ENCODE results near the gene TRIM31. TPM values are rescaled to one million over a fixed set of nuclear protein-coding genes. Genes with fewer than 3 reads are reported as not detected.

Gene TRIM31
- total RNA-seq, 4 donors from 2014 or later, result not detected

GRCh38 chr6:30061092-30061857, 51.6 kb downstream of the TRIM31 start, which contains the start of gene POLR1H:
Gene POLR1H (plus strand): TSS chr6:30061265. CDS start chr6:30061525, 260 bp downstream.
- intact Hi-C loops (cut with DNase I), result no loop called here
- Histone ChIP-seq H3K27me3 (no peaks in the 10 kb centered on the region), H3K9me3 (no peaks in the 10 kb centered on the region), H3K4me3 (replicated peaks in 1 of 3) (peak within 1 kb of the TSS; percentile 31 to 62 (median 50)), H3K36me3 (peaks cover 0 to 9% of the 10 kb centered on the region in 2 donors), H3K27ac (peak within 1 kb of the TSS; percentile 78 to 90 (median 83)), H3K4me1 (peaks cover 19 to 21% of the 10 kb centered on the region in 2 donors)
- TF ChIP-seq CTCF (IDR thresholded peaks at IDR 0.05) (peak in 1 of 6 experiments; percentile 32), POLR2A (IDR thresholded peaks at IDR 0.05) (peak in 1 of 2 donors; percentile 84)
- WGBS, 2 donors, result 1% methylated on average over 33 to 34 of the region's 48 CpGs
- peak; percentile 92 for DNase-seq

GRCh38 chr6:30060606-30061091, 52.2 kb downstream of the TRIM31 start:
- Histone ChIP-seq H3K4me1 (peaks cover 13 to 15% of the 10 kb centered on the region in 2 donors), H3K27me3 (no peaks in the 10 kb centered on the region), H3K36me3 (peaks cover 0 to 9% of the 10 kb centered on the region in 2 donors), H3K9me3 (no peaks in the 10 kb centered on the region), H3K4me3 (replicated peaks in 1 of 3) (peak overlapping the region; percentile 31 to 62 (median 50)), H3K27ac (peak overlapping the region; percentile 78 to 90 (median 83))
- 0% methylated on average over 24 of the region's 24 CpGs for WGBS, 2 donors
- intact Hi-C loops (cut with DNase I), result no loop called here
- DNase-seq, result peak; percentile 39 to 42
- TF ChIP-seq POLR2A (IDR thresholded peaks at IDR 0.05) (no peak), CTCF (IDR thresholded peaks at IDR 0.05) (no peak)

DNA sequence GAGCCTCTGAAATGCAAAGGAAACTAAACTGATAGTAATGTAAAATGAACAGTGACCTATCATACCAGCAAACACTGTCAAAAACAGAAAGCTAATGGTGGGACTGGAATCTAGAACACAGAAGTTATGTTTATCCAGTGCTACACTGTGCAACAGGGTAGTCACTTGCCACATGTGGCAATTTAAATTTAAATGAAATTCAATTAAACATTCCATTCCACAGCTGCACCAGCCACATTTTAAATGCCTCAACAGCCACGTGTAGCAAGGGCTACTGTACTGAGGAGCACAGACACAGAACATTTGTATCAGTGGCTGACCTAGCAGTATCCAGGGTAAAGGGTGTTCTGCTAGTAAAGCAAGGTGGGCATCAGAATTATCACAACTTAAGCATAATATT, 57.4 kb downstream of the TRIM31 start:
- Histone ChIP-seq H3K27ac (no peak overlapping the region), H3K9me3 (no peaks in the 10 kb centered on the region), H3K36me3 (peaks cover 0 to 12% of the 10 kb centered on the region in 2 donors), H3K4me1 (peaks cover 6 to 9% of the 10 kb centered on the region in 2 donors), H3K4me3 (replicated peaks in 1 of 3) (no peak overlapping the region), H3K27me3 (no peaks in the 10 kb centered on the region)
- TF ChIP-seq CTCF (IDR thresholded peaks at IDR 0.05), result no peak
- TF ChIP-seq POLR2A (IDR thresholded peaks at IDR 0.05), result no peak
- DNase-seq, result no peak
- intact Hi-C loops (cut with DNase I), result no loop called here
- 46 to 80% methylated on average over 1 of the region's 1 CpG for WGBS, 2 donors

GRCh38 chr6:30053682-30054081, 59.2 kb downstream of the TRIM31 start:
- TF ChIP-seq POLR2A (IDR thresholded peaks at IDR 0.05) (no peak), CTCF (IDR thresholded peaks at IDR 0.05) (no peak)
- no peak overlapping the region for H3K4me3 ChIP-seq (replicated peaks in 1 of 3)
- no peaks in the 10 kb centered on the region for H3K4me1 ChIP-seq
- no peak overlapping the region for H3K27ac ChIP-seq
- peaks cover 0 to 12% of the 10 kb centered on the region in 2 donors for H3K36me3 ChIP-seq
- DNase-seq, result no peak
- 79 to 89% methylated on average over 3 of the region's 3 CpGs for WGBS, 2 donors
- no peaks in the 10 kb centered on the region for H3K27me3 ChIP-seq
- intact Hi-C loops (cut with DNase I), result no loop called here
- no peaks in the 10 kb centered on the region for H3K9me3 ChIP-seq

Small RNAs within 50 kb of the gene (small RNA-seq; reads per million reads assigned to genes)
- gene RF00554, result not detected
- gene RF02219, result not detected
- gene RF02220, result not detected

Other genes starting within 250 kb of the TRIM31 start
- 100 to 1,000 TPM; 398 to 842 (median 578) TPM for gene HLA-A, start 170.6 kb downstream of the TRIM31 start, total RNA-seq
- 10 to 100 TPM in 2 of 4 donors, 1 to 10 TPM in 2; 9.3 to 26.5 (median 12.2) TPM for gene POLR1H, start 51.8 kb downstream of the TRIM31 start, total RNA-seq
- gene PPP1R11, start 45.9 kb downstream of the TRIM31 start, total RNA-seq, result 10 to 100 TPM; 41.3 to 64.1 (median 50.7) TPM
- not detected for gene RNF39, start 37.3 kb downstream of the TRIM31 start, total RNA-seq
- not detected for gene TRIM40, start 23.1 kb upstream of the TRIM31 start, total RNA-seq
- gene TRIM10, start 48.1 kb upstream of the TRIM31 start, total RNA-seq, result not detected
- gene TRIM15, start 50.5 kb upstream of the TRIM31 start, total RNA-seq, result not detected
- gene TRIM26, start 100.3 kb upstream of the TRIM31 start, total RNA-seq, result 10 to 100 TPM; 52.9 to 72.2 (median 62.4) TPM
- gene TRIM39, start 213.8 kb upstream of the TRIM31 start, total RNA-seq, result 10 to 100 TPM; 23.5 to 28.5 (median 25.8) TPM
- gene RPP21, start 232.1 kb upstream of the TRIM31 start, total RNA-seq, result 10 to 100 TPM; 27.2 to 88.7 (median 60.8) TPM

Data from thyroid gland (tissue), 4 donors.